ENCODE data around the gene LARP1. TPM values are rescaled to one million over a fixed set of nuclear protein-coding genes. Genes with fewer than 3 reads are reported as not detected.

The LARP1 gene
- total and polyA plus RNA-seq, 9 donors: 38.1 to 249 (median 146) TPM

DNA sequence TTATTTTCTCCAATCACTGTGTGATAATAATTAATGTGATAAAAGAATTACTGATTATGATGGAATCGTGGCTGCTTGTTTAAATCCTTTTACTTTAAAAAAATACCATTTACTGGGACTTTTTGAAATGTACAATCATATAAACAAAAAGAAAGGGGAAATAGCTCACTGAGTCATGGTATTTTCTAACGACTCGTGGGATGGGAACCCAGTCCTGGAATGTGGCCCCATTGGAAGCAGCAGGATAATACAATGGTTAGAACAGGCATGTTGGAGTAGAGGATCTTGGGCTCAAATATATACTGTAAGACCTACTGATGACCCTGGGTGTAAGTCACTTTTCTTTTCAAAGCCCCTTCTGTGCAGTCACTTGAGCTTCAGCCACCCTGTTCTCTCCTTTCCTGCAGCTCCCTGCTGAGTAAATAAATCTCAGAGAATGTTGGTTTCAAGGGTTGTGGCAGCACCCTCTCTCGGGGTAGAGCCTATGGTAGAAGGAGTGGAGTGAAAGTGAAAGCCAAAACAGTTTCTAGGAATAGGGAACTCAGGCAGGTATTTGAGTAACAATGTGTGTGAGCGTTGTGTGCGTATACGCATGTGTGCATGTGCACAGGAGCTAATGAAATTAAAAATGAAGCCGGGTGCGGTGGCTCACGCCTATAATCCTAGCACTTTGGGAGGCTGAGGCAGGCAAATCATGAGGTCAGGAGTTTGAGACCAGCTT is 40.8 kb upstream of the LARP1 start:
- Histone ChIP-seq H3K27ac (no peak overlapping the region), H3K27me3 (no peaks in the 10 kb centered on the region), H3K36me3 (no peaks in the 10 kb centered on the region), H3K4me1 (ENCODE audit: insufficient read depth) (no peaks in the 10 kb centered on the region), H3K9me3 (no peaks in the 10 kb centered on the region), H3K4me3 (no peak overlapping the region)
- WGBS, 3 donors: 70 to 71% (median 71%) methylated on average over 10 of the region's 10 CpGs
- no peak for DNase-seq
- intact Hi-C loops (cut with DNase I): no loop called here
- TF ChIP-seq EP300 (IDR thresholded peaks at IDR 0.05) (no peak), POLR2A (IDR thresholded peaks at IDR 0.05) (no peak), CTCF (IDR thresholded peaks at IDR 0.05) (no peak)

- no peaks in the 10 kb centered on the region for H3K4me1 ChIP-seq (ENCODE audit: insufficient read depth)
- intact Hi-C loops (cut with DNase I): no loop called here
- H3K27me3 ChIP-seq: no peaks in the 10 kb centered on the region
- 86 to 88% (median 88%) methylated on average over 5 of the region's 5 CpGs for WGBS, 3 donors
- no peak for TF ChIP-seq EP300 (IDR thresholded peaks at IDR 0.05)
- TF ChIP-seq POLR2A (IDR thresholded peaks at IDR 0.05): no peak
- no peak for TF ChIP-seq CTCF (IDR thresholded peaks at IDR 0.05)
- no peak for DNase-seq
- no peaks in the 10 kb centered on the region for H3K36me3 ChIP-seq
- H3K9me3 ChIP-seq: no peaks in the 10 kb centered on the region
- H3K27ac ChIP-seq: no peak overlapping the region
- no peak overlapping the region for H3K4me3 ChIP-seq
These were observed 33.6 kb upstream of the LARP1 start for GRCh38 chr5:154721481-154722058.

GRCh38 chr5:154722097-154722496 is 33.1 kb upstream of the LARP1 start:
- no peak for DNase-seq
- Histone ChIP-seq H3K9me3 (no peaks in the 10 kb centered on the region), H3K27me3 (no peaks in the 10 kb centered on the region), H3K27ac (no peak overlapping the region), H3K4me1 (ENCODE audit: insufficient read depth) (no peaks in the 10 kb centered on the region), H3K36me3 (no peaks in the 10 kb centered on the region), H3K4me3 (no peak overlapping the region)
- WGBS, 3 donors: 92 to 96% (median 95%) methylated on average over 4 of the region's 4 CpGs
- TF ChIP-seq POLR2A (IDR thresholded peaks at IDR 0.05) (no peak), CTCF (IDR thresholded peaks at IDR 0.05) (no peak), EP300 (IDR thresholded peaks at IDR 0.05) (no peak)
- intact Hi-C loops (cut with DNase I): no loop called here

DNA sequence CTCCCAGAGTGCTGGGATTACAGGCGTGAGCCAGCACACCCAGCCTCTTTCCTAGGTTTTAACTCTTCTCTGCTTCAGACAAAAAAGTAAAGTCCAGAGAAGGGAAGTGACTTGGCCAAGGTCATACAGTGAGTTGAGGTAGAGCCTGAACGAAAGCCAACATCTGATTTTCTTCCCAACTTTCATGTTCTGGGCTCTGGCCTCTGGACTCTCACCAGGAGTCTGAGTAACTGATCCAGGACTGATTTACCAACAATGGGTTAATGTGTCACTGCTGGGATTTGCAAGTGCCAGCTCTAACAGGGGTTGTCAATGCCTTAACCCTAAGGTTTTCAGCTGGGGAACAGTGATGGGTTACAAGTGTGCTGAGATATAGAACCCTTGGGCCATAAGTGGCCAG is 32.2 kb upstream of the LARP1 start:
- H3K4me1 ChIP-seq (ENCODE audit: insufficient read depth): no peaks in the 10 kb centered on the region
- TF ChIP-seq CTCF (IDR thresholded peaks at IDR 0.05): no peak
- no peak for TF ChIP-seq POLR2A (IDR thresholded peaks at IDR 0.05)
- no peak for TF ChIP-seq EP300 (IDR thresholded peaks at IDR 0.05)
- DNase-seq: no peak
- no peaks in the 10 kb centered on the region for H3K9me3 ChIP-seq
- H3K27me3 ChIP-seq: no peaks in the 10 kb centered on the region
- intact Hi-C loops (cut with DNase I): no loop called here
- H3K36me3 ChIP-seq: no peaks in the 10 kb centered on the region
- no peak overlapping the region for H3K27ac ChIP-seq
- WGBS, 3 donors: 94 to 97% (median 97%) methylated on average over 2 of the region's 2 CpGs
- H3K4me3 ChIP-seq: no peak overlapping the region
